Natural killer cell (primary cell): ENCODE measurements around the gene DAB2. TPM values are rescaled to one million over a fixed set of nuclear protein-coding genes. Genes with fewer than 3 reads are reported as not detected.

ENCODE experiments used
- ATAC-seq, 3 donors: fragments of 150-1000 bp in 2 of 3; fragments of 200-7000 bp in 1 of 3; cut with Tn5 transposase; 1 replicate in 1 of 3; 2 replicates in 2 of 3; pipeline ENCODE4 v1.10.0; 2021; ENCODE audit warnings: mild to moderate bottlenecking in 2 of 3, moderate library complexity in 2 of 3
- DNase-seq, 2 donors: peaks; one replicate each; pipeline versions ENCODE4 v3.0.0 to v3.0.0-alpha.2; 2013 to 2021; ENCODE audit warnings: mixed read lengths in 1 of 2
- H3K27ac ChIP-seq: one replicate; pipeline ENCODE4 v1.5.1; 2013; ENCODE audit warnings: mild to moderate bottlenecking, low read length
- H3K27me3 ChIP-seq: one replicate; pipeline ENCODE4 v1.6.1; 2013; ENCODE audit warnings: low read length; ENCODE audit not compliant: control insufficient read depth, insufficient read depth
- H3K36me3 ChIP-seq: one replicate; pipeline ENCODE4 v1.6.1; 2013; ENCODE audit warnings: low read length; ENCODE audit not compliant: control insufficient read depth, insufficient read depth
- H3K4me1 ChIP-seq: one replicate; pipeline ENCODE4 v1.6.1; 2013; ENCODE audit warnings: low read length; ENCODE audit not compliant: control insufficient read depth, insufficient read depth
- H3K4me3 ChIP-seq: one replicate; pipeline ENCODE4 v1.5.1; 2013; ENCODE audit warnings: low read length
- H3K9me3 ChIP-seq: one replicate; pipeline ENCODE4 v1.6.1; 2013; ENCODE audit warnings: low read length; ENCODE audit not compliant: control insufficient read depth, insufficient read depth
- H3K27ac Mint-ChIP-seq, 2 donors: one replicate each; pipeline ENCODE4 v1.8.0; 2022; ENCODE audit warnings: mild to moderate bottlenecking in 2 of 2, mixed read lengths in 2 of 2, moderate library complexity in 1 of 2
- H3K27me3 Mint-ChIP-seq, 2 donors: one replicate each; pipeline ENCODE4 v1.8.0; 2022; ENCODE audit warnings: low read depth in 2 of 2, mixed read lengths in 2 of 2
- H3K36me3 Mint-ChIP-seq: one replicate; pipeline ENCODE4 v1.8.0; 2022; ENCODE audit warnings: mixed read lengths
- H3K4me1 Mint-ChIP-seq, 2 donors: one replicate each; pipeline ENCODE4 v1.8.0; 2022; ENCODE audit warnings: mixed read lengths in 2 of 2
- H3K4me3 Mint-ChIP-seq: one replicate; pipeline ENCODE4 v1.8.0; 2022; ENCODE audit warnings: mild to moderate bottlenecking, moderate library complexity, mixed read lengths
- H3K9me3 Mint-ChIP-seq, 2 donors: one replicate each; pipeline ENCODE4 v1.8.0; 2022; ENCODE audit warnings: mixed read lengths in 2 of 2
- CTCF ChIP-seq: fragments of 200-600 bp; IDR thresholded peaks from one replicate; pipeline ENCODE4 v1.8.0; 2022; ENCODE audit warnings: antibody characterized with exemption
- WGBS: methylation state at CpG from one replicate; pipeline ENCODE4 v1.1.7; 2013; ENCODE audit warnings: missing lambda C conversion rate; ENCODE audit not compliant: insufficient coverage; 5-methylcytosine and 5-hydroxymethylcytosine counted together
- intact Hi-C: fragments of 100-400 bp; cut with micrococcal nuclease; formaldehyde crosslinking; loops from one replicate; pipeline ENCODE4 v1.14.2; 2022
- total RNA-seq, 4 donors: library from RNA; stranded (reverse); fragments of 120-200 nt in 1 of 4; gene quantifications; one replicate each; pipeline versions ENCODE4 v1.2.3 to v1.2.4, GENCODE V29; 2013 to 2022

Gene DAB2
- total RNA-seq, 3 donors from 2014 or later (not counting 1 experiment from before 2014, with no cell fraction given), result 33.0 to 53.8 (median 36.9) TPM

- DNase-seq, result no peak
- Histone ChIP-seq H3K27ac (no peak overlapping the region), H3K4me1 (peaks cover 9% of the 10 kb centered on the region), H3K9me3 (no peaks in the 10 kb centered on the region), H3K27me3 (no peaks in the 10 kb centered on the region), H3K36me3 (no peaks in the 10 kb centered on the region), H3K4me3 (no peak overlapping the region)
- intact Hi-C loops, result no loop called here
- H3K27me3 Mint-ChIP-seq, result no peaks in the 10 kb centered on the region
- 95% methylated on average over 2 of the region's 2 CpGs for WGBS
- no peaks in the 10 kb centered on the region for H3K36me3 Mint-ChIP-seq
- no peak for TF ChIP-seq CTCF
- H3K27ac Mint-ChIP-seq, result no peak overlapping the region
- no peaks in the 10 kb centered on the region for H3K9me3 Mint-ChIP-seq
- H3K4me3 Mint-ChIP-seq, result no peak overlapping the region
- peaks cover 41 to 42% of the 10 kb centered on the region in 2 donors for H3K4me1 Mint-ChIP-seq
- ATAC-seq, result no peak
Measured at GRCh38 chr5:39465843-39466242, 41.1 kb upstream of the DAB2 start.

- TF ChIP-seq CTCF, result no peak
- ATAC-seq, result no peak
- peaks cover 45 to 48% of the 10 kb centered on the region in 2 donors for H3K4me1 Mint-ChIP-seq
- 74% methylated on average over 2 of the region's 2 CpGs for WGBS
- peaks cover 9% of the 10 kb centered on the region for H3K4me1 ChIP-seq
- H3K27me3 Mint-ChIP-seq, result no peaks in the 10 kb centered on the region
- no peaks in the 10 kb centered on the region for H3K9me3 ChIP-seq
- H3K36me3 Mint-ChIP-seq, result no peaks in the 10 kb centered on the region
- no peaks in the 10 kb centered on the region for H3K36me3 ChIP-seq
- no peaks in the 10 kb centered on the region for H3K9me3 Mint-ChIP-seq
- DNase-seq, result no peak
- no peaks in the 10 kb centered on the region for H3K27me3 ChIP-seq
- H3K4me3 Mint-ChIP-seq, result no peak overlapping the region
- intact Hi-C loops, result no loop called here
- no peak overlapping the region for H3K27ac Mint-ChIP-seq
- H3K27ac ChIP-seq, result no peak overlapping the region
- no peak overlapping the region for H3K4me3 ChIP-seq
Measured at GRCh38 chr5:39465097-39465496, 40.3 kb upstream of the DAB2 start.

- intact Hi-C loops, result no loop called here
- H3K4me3 Mint-ChIP-seq, result no peak overlapping the region
- H3K27me3 Mint-ChIP-seq, result no peaks in the 10 kb centered on the region
- DNase-seq, result no peak
- H3K27ac Mint-ChIP-seq, result no peak overlapping the region
- H3K9me3 Mint-ChIP-seq, result no peaks in the 10 kb centered on the region
- ATAC-seq, result no peak
- H3K36me3 Mint-ChIP-seq, result no peaks in the 10 kb centered on the region
- H3K4me1 Mint-ChIP-seq, result peaks cover 46 to 51% of the 10 kb centered on the region in 2 donors
- H3K27ac ChIP-seq, result no peak overlapping the region
- no peaks in the 10 kb centered on the region for H3K9me3 ChIP-seq
- peaks cover 9% of the 10 kb centered on the region for H3K4me1 ChIP-seq
- no peaks in the 10 kb centered on the region for H3K36me3 ChIP-seq
- no peak overlapping the region for H3K4me3 ChIP-seq
- H3K27me3 ChIP-seq, result no peaks in the 10 kb centered on the region
- 93% methylated on average over 5 of the region's 5 CpGs for WGBS
- no peak for TF ChIP-seq CTCF
Measured at GRCh38 chr5:39464088-39464487, 39.3 kb upstream of the DAB2 start.

- Mint-ChIP-seq H3K36me3 (peaks cover 7% of the 10 kb centered on the region), H3K27ac (peak overlapping the region in 1 of 2 donors; percentile 84), H3K4me3 (peak overlapping the region; percentile 18), H3K4me1 (peaks cover 46 to 57% of the 10 kb centered on the region in 2 donors), H3K9me3 (no peaks in the 10 kb centered on the region), H3K27me3 (peaks cover 3 to 5% of the 10 kb centered on the region in 2 donors)
- DNase-seq, result no peak
- 92% methylated on average over 6 of the region's 6 CpGs for WGBS
- H3K9me3 ChIP-seq, result no peaks in the 10 kb centered on the region
- no peak overlapping the region for H3K27ac ChIP-seq
- H3K4me3 ChIP-seq, result no peak overlapping the region
- no peak for TF ChIP-seq CTCF
- H3K36me3 ChIP-seq, result no peaks in the 10 kb centered on the region
- H3K27me3 ChIP-seq, result no peaks in the 10 kb centered on the region
- H3K4me1 ChIP-seq, result peaks cover 9% of the 10 kb centered on the region
- ATAC-seq, result no peak
- intact Hi-C loops, result no loop called here
Measured at GRCh38 chr5:39462211-39462610, 37.4 kb upstream of the DAB2 start.
